ENCODE results near the gene SPDYE9.
"Not testable (repeated sequence)": the region's sequence is repeated elsewhere in the genome, so short reads cannot be mapped to it uniquely, and the experiment has no call there.

The SPDYE9 gene

GRCh38 chr7:73085938-73086337 lies at the start of gene SPDYE9:
Gene SPDYE9, minus strand, starts transcription at chr7:73086038. Its CDS starts 1,800 bp downstream, at chr7:73084238.
- not testable (repeated sequence) for DNase-seq

- not testable (repeated sequence) for DNase-seq
These were observed 49.0 kb upstream of the SPDYE9 start for GRCh38 chr7:73134866-73135265.

- DNase-seq = not testable (repeated sequence)
These were observed 46.9 kb upstream of the SPDYE9 start for GRCh38 chr7:73132651-73133217.

GRCh38 chr7:73130612-73131011 lies 44.8 kb upstream of the SPDYE9 start:
- not testable (repeated sequence) for DNase-seq

- not testable (repeated sequence) for DNase-seq
These were observed 38.3 kb upstream of the SPDYE9 start for GRCh38 chr7:73124126-73124525.

- DNase-seq = not testable (repeated sequence)
These were observed 37.1 kb upstream of the SPDYE9 start for GRCh38 chr7:73122778-73123447.

GRCh38 chr7:73118155-73118554 lies 32.3 kb upstream of the SPDYE9 start:
- not testable (repeated sequence) for DNase-seq

GRCh38 chr7:73057811-73058210 lies 28.0 kb downstream of the SPDYE9 start, which contains the start of gene SPDYE11:
Gene SPDYE11, minus strand, starts transcription at chr7:73057911. Its CDS starts 1,800 bp downstream, at chr7:73056111.
- not testable (repeated sequence) for DNase-seq

GRCh38 chr7:73029666-73030065 lies 56.2 kb downstream of the SPDYE9 start, which contains the start of gene SPDYE8:
Gene SPDYE8, minus strand, starts transcription at chr7:73029766. Its CDS starts 1,800 bp downstream, at chr7:73027966.
- not testable (repeated sequence) for DNase-seq

Measured in activated T-cell treated with anti-CD3 and anti-CD28 coated beads for 4 hours (primary cell).